Spleen (tissue), 7 donors: ENCODE data around the gene GNG13.

ENCODE experiments used
- CTCF ChIP-seq, 11 experiments: fragments of 200-600 bp in 7 of 11; fragments of 450-650 bp in 4 of 11; sonication (generic) in 4 of 11; IDR thresholded peaks in 8 of 11; conservative IDR thresholded peaks in 3 of 11; 1 replicate in 7 of 11; 2 replicates in 4 of 11; pipeline versions ENCODE4 v1.4.0 to v1.8.0; 2016 to 2021; ENCODE audit warnings: antibody characterized with exemption in 11 of 11, inconsistent platforms in 4 of 11, mild to moderate bottlenecking in 1 of 11
- POLR2A ChIP-seq, 3 donors: fragments of 450-650 bp; IDR thresholded peaks; one replicate each; pipeline ENCODE4 v1.5.1; 2017; ENCODE audit warnings: antibody characterized with exemption in 3 of 3, mild to moderate bottlenecking in 1 of 3
- POLR2AphosphoS5 ChIP-seq, 3 donors: sonication (generic); formaldehyde crosslinking; IDR thresholded peaks; one replicate each; pipeline ENCODE4 v1.5.1; 2017; ENCODE audit warnings: antibody characterized with exemption in 3 of 3
- donor health status: DM: no; HTN: no; CAD: no; lungs with moderate emphysema.
- donor health status: DM: no; HTN: no; CAD: no.
- donor health status: DM: no; HTN: no; CAD: no.

GRCh38 chr16:766820-767640 lies 33.5 kb downstream of the GNG13 start:
- no peak for TF ChIP-seq CTCF (IDR thresholded peaks at IDR 0.05 in 8 of 11, conservative IDR thresholded peaks at IDR 0.05 in 3 of 11)
- TF ChIP-seq POLR2A (IDR thresholded peaks at IDR 0.05) = no peak
- TF ChIP-seq POLR2AphosphoS5 (IDR thresholded peaks at IDR 0.05) = no peak
